Neural crest cell (in vitro differentiated cells): Measurements from ENCODE around the gene EGFL7. TPM values are rescaled to one million over a fixed set of nuclear protein-coding genes. Genes with fewer than 3 reads are reported as not detected.

ENCODE experiments used
- DNase-seq: peaks from one replicate; pipeline ENCODE4 v3.0.0; 2021; ENCODE audit warnings: low read depth, mixed read lengths, low spot score
- H3K27ac Mint-ChIP-seq: one replicate; pipeline ENCODE4 v1.8.0; 2021; ENCODE audit warnings: mild to moderate bottlenecking, mixed read lengths; ENCODE audit not compliant: unreplicated experiment
- H3K27me3 Mint-ChIP-seq: 2 replicates; pipeline ENCODE4 v1.8.0; 2021; ENCODE audit warnings: low read depth, mild to moderate bottlenecking, mixed read lengths
- H3K36me3 Mint-ChIP-seq: 2 replicates; pipeline ENCODE4 v1.8.0; 2021; ENCODE audit warnings: low read depth, mild to moderate bottlenecking, mixed read lengths
- H3K4me1 Mint-ChIP-seq: 2 replicates; pipeline ENCODE4 v1.8.0; 2021; ENCODE audit warnings: mixed read lengths
- H3K4me3 Mint-ChIP-seq: one replicate; pipeline ENCODE4 v1.8.0; 2021; ENCODE audit warnings: mild to moderate bottlenecking, mixed read lengths
- H3K9me3 Mint-ChIP-seq: 2 replicates; pipeline ENCODE4 v1.8.0; 2021; ENCODE audit warnings: mixed read lengths
- CTCF ChIP-seq: fragments of 200-600 bp; sonication (generic); conservative IDR thresholded peaks from 2 replicates; pipeline ENCODE4 v1.5.0; 2021; ENCODE audit warnings: antibody characterized with exemption, mild to moderate bottlenecking
- long read RNA-seq: library from polyadenylated mRNA; unstranded; transcript quantifications from one replicate; pipeline ENCODE4 v2.0.0, GENCODE V29; 2020
- total RNA-seq: library from RNA; stranded (reverse); gene quantifications from 2 replicates; pipeline ENCODE4 v1.2.1, GENCODE V29; 2021

Gene EGFL7
- total RNA-seq: 14.1 and 16.8 TPM in 2 replicates
- long read RNA-seq, partial matches to known transcripts: 2 of 4 reads
- long read RNA-seq, other reads (novel, unspliced or antisense): 0 of 4 reads

- Mint-ChIP-seq H3K27ac (no peak within 1 kb of the TSS), H3K4me1 (peaks cover 2% of the 10 kb centered on the region), H3K27me3 (peaks cover 4% of the 10 kb centered on the region), H3K4me3 (no peak within 1 kb of the TSS), H3K36me3 (no peaks in the 10 kb centered on the region), H3K9me3 (no peaks in the 10 kb centered on the region)
- DNase-seq: no peak
- TF ChIP-seq CTCF: no peak
These were observed at the start of gene EGFL7 for GRCh38 chr9:136662656-136663581. Gene EGFL7, plus strand, starts transcription at chr9:136662916. Its CDS starts 5,367 bp downstream, at chr9:136668283.

GRCh38 chr9:136613824-136614371, 48.8 kb upstream of the EGFL7 start:
- peaks cover 20% of the 10 kb centered on the region for H3K4me1 Mint-ChIP-seq
- H3K4me3 Mint-ChIP-seq: no peak overlapping the region
- no peak for DNase-seq
- H3K27me3 Mint-ChIP-seq: no peaks in the 10 kb centered on the region
- H3K27ac Mint-ChIP-seq: no peak overlapping the region
- no peak for TF ChIP-seq CTCF
- H3K9me3 Mint-ChIP-seq: no peaks in the 10 kb centered on the region
- H3K36me3 Mint-ChIP-seq: no peaks in the 10 kb centered on the region

- H3K27ac Mint-ChIP-seq: no peak overlapping the region
- TF ChIP-seq CTCF: no peak
- H3K4me3 Mint-ChIP-seq: no peak overlapping the region
- H3K27me3 Mint-ChIP-seq: no peaks in the 10 kb centered on the region
- no peaks in the 10 kb centered on the region for H3K9me3 Mint-ChIP-seq
- DNase-seq: no peak
- no peaks in the 10 kb centered on the region for H3K36me3 Mint-ChIP-seq
- peaks cover 24% of the 10 kb centered on the region for H3K4me1 Mint-ChIP-seq
These were observed 48.3 kb upstream of the EGFL7 start for GRCh38 chr9:136614372-136614922.

- Mint-ChIP-seq H3K4me1 (peaks cover 24% of the 10 kb centered on the region), H3K27ac (peak overlapping the region; percentile 37)
- DNase-seq: no peak
These were observed 47.6 kb upstream of the EGFL7 start for GRCh38 chr9:136614967-136615623.

More at GRCh38 chr9:136614967-136615623, 47.6 kb upstream of the EGFL7 start:
- H3K27me3 Mint-ChIP-seq: no peaks in the 10 kb centered on the region
- TF ChIP-seq CTCF: no peak
- H3K36me3 Mint-ChIP-seq: no peaks in the 10 kb centered on the region
- no peaks in the 10 kb centered on the region for H3K9me3 Mint-ChIP-seq
- H3K4me3 Mint-ChIP-seq: peak overlapping the region; percentile 32
